Measurements from ENCODE around the gene HRNR.

DNA sequence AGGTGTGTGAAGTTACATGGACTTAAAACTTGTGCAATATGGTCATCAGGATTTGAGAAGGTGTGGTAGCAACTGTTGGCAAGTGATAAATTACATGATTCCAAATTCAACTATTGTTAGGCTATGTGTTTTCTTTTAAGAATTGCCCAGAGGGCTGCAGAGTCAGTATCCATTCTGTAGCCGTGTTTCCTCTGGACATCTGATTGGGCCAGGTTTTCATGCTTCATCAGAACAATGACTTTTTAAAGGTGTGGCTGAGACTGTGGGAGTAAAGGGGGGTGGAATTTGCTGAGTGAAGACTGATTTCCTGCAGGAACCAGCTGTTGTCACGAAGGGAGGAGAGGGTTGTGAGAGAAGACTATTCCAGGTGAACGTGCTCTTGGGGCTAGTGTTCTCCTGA is 1.7 kb upstream of the HRNR start:
- TF ChIP-seq POLR2A (IDR thresholded peaks at IDR 0.05; ENCODE audit: low read length) (no peak), GATA1 (IDR thresholded peaks at IDR 0.05; ENCODE audit: low read depth, low read length) (no peak)
